AML-193 (cell line): Measurements from ENCODE around the gene ZCCHC7.
"Not testable (repeated sequence)": the region's sequence is repeated elsewhere in the genome, so short reads cannot be mapped to it uniquely, and the experiment has no call there.

ENCODE experiments used
- DNase-seq, 2 experiments: peaks; one replicate each; lab custom pipeline; 2025; lab: John Stamatoyannopoulos, UW

The ZCCHC7 gene

DNA sequence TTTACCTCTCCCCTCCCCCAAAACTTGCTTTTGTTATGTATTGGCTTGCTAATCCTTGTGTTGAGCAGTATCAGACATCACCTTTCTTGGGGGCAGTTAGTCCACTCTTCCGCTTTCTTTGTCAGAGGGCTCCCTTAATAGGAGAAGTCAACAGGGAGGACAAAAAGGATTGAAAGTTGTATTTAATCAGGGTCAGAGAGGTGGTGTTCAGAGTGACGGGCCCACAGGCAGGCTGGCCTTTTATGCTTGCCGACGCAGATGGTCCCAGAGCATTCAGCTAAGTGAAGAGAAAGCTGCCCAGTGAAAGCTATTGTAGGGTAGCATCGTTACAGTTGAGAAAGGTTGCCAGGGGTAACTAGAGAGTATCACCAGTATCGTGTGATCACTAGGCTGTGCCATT is 131.1 kb downstream of the ZCCHC7 start:
- DNase-seq, result no peak

DNA sequence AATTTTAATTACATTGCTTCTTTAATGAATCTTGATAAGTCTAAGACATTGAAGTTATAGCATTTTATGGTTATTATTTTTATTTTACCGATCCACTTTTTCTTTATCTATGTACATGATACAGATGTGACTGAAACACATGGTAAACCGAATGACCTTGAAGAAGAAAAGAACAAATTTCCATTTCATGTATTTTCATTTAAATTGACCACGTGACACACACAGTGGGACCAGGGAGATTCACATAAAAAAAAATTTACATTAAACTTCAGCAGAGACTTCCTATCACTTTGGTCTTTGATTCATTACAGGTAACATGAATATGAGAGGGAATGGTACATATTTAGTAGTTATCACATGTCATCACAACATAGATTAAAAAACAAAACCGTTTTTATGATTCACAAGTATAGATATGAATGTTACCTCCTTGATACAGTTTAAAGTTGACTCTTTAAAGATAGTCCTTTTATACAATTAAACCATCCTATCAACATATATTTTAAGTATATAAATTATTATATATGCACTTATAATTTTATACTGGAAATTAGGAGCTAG is 133.1 kb downstream of the ZCCHC7 start:
- DNase-seq, result no peak

DNA sequence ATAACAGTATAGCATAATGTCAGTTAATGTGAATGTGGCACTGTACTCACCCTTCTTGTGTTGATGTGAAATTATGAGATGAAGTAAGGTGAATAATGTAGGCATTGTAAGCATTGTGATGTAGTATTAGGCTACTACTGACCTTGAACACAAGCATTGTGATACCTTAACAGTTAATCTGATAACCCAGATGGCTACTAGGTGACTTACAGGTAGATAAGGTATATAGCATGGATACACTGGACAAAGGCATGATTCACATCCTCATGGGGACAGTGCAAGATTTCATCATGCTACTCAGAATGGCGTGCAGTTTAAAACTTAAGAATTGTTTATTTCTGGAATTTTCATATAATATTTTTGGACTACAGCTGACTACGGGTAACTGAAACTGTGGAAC is 134.8 kb downstream of the ZCCHC7 start:
- DNase-seq, result no peak

DNA sequence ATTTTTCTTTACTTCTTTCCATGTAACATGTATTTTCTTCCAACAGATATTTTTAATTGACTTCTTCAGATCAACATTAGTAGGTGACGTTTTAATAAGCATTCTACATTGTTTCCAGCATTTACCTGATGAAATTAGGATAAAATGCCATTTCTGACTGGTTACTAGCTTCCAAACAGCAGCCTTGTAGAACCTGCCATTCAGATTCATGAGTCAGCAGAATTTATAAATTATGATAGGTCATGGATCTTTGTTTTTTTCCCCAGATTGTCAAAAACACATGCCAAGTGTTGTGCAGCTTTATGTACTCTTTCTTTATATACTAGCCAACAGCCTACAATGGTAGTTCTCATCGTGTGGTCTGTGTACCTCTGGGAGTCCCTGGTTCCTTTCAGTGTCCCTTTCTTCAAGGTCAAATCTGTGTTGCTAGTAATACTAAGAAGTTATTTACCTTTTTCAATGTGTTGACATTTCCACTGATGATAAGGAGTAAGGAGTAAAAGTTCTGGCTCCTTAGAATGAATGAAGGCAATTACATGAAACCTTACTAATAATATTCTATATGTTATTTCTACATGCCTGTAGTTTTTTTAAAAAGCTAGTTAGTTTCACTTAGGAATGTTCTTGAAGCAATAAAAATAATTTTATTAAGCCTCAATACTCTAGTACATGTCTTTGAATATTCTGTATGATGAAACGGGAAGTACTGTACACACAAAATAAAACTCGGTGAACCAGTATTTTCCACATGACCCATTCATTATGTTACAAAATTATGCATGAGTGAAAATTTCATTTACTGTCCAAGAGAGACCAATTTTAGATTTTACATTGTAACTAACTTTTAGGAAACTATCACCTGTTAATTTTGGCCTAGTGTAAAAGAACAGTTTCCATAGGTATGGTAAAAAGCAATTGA is 135.8 kb downstream of the ZCCHC7 start:
- no peak for DNase-seq

DNA sequence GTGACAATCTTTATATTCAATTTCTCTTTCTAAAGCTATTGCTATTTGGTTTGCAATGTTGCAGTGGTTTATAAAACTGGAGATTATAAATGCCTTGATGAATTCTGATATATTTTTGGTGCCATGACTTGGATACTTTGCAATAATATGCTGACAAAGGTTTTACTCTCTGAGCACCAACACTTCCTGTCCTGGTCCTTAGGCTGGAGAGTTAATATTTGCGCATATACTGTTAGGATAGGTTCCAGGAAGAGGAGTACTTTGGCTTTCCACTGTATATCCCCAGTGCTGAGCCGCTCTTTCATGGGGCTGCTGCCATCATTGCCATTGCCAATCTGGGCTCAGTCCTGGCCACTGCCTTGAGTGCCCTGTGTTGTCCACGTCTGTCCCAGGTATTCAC is 139.6 kb downstream of the ZCCHC7 start:
- DNase-seq, result no peak

DNA sequence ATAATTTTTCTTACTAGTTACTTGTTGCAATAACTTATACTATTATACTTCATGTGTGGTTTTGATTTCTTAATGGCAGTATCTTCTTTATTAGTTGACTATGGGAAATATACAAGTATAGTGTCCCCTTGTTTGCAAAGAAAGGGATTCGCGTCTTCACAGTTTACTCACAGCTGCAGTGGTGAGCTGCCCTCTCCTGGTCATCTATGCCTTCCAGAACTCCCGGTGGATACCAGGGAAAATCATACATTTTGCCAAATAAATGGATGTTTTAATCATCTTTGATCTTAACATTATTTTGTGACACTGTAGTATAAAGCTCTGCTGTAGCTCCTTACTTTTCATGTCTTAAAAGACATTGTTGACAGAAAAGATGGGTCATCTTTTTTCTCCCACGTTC is 142.0 kb downstream of the ZCCHC7 start:
- no peak for DNase-seq

DNA sequence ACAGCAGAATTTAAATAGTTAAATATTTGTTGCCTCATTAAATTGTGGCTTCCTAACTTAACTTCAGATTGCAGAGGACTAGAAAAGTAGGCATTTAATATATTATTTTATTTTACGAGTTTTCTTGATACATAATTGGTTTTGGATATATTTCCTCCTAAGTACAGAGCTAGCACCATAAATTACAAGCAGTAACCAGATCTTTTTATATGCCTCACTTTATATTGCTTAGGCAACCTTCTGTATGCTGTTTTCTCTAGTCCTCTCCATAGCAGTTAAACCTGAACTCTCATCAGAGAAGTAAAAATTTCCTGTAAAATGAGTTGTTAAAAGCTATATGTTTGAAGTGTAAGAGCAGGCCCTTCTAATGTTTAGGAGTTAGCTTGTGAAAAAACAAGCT is 144.2 kb downstream of the ZCCHC7 start:
- DNase-seq, result no peak

DNA sequence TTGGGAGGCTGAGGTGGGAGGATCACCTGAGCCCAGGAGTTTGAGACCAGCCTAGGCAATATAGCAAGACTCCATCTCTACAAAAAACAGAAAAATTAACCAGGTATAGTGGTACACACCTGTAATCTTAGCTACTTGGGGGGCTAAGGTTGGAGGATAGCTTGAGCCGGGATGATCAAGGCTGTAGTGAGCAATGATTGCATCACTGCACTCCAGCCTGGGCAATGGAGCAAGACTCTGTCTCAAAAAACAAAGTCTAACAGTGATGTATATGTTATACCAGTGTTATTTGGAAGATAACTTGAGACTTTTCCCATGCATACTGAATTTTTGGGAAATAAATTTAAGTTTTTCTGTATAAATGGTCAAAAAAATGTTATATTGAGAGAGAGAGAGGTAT is 146.3 kb downstream of the ZCCHC7 start:
- DNase-seq, result no peak

DNA sequence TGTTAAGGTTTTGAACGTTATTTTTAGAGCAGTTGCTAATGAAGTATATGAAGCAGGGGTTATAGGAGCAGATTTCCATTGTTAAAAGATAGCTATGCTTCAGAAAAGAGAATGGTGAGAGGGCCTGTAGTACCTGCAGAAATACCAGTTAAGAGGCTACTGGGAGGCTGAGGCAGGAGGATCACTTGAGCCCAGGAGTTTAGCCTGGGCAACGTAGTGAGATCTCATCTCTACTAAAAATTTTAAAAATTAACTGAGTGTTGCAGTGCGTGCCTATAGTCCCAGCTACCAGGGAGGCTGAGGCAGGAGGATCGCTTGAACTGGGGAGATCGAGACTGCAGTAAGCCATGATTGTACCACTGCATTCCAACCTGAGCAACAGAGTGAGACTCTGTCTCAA is 148.8 kb downstream of the ZCCHC7 start:
- no peak for DNase-seq

DNA sequence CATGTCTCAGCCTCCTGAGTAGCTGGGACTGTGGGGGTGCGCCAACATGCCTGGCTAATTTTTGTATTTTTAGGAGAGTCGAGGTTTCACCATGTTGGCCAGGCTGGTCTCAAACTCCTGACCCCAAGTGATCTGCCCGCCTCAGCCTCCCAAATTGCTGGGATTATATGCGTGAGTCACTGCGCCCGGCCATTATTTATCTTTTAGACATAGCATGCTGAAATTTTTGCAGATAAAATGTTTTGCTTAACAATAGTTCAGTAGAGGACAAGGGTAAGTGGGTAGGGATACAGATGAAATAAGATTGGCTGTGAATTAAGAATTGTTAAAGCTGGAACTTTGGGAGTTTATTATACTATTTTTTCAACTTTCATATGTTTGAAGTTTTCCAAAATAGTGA is 151.3 kb downstream of the ZCCHC7 start:
- no peak for DNase-seq

DNA sequence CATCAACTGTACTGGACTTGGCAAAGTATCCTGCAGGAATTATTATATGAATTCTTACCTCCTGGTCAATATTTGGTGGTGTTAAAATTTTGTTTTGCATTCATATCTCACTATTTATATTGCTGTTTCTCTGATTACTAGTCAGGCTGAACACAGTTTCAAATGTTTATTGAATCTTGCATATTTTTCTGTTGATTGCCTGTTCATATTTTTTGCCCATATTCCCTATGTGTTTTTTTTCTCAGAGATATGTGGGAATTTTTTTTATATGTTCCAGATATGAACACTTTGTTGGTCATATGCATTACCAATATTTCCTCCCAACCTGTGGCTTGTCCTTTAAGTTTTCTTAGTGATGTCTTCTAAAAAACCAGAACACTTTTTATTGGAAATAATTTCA is 153.2 kb downstream of the ZCCHC7 start:
- no peak for DNase-seq

DNA sequence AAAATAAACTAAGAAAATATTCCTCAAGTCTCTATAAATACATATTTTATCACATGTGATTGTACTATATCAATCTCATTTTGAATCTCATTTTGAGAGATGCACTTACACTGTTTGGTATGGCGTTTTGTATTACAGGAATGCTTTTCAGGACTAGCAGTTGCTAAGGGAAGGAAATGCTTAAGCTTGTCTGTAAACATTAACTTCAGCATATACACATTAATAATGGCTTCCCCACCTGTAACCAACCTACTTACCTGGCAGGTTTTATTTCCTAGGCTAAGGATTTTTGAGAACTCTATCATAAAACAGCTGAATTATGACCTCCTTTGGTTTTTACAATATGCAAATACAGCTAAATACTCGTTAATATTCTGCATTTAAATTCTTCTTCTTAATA is 161.2 kb downstream of the ZCCHC7 start:
- DNase-seq, result no peak

DNA sequence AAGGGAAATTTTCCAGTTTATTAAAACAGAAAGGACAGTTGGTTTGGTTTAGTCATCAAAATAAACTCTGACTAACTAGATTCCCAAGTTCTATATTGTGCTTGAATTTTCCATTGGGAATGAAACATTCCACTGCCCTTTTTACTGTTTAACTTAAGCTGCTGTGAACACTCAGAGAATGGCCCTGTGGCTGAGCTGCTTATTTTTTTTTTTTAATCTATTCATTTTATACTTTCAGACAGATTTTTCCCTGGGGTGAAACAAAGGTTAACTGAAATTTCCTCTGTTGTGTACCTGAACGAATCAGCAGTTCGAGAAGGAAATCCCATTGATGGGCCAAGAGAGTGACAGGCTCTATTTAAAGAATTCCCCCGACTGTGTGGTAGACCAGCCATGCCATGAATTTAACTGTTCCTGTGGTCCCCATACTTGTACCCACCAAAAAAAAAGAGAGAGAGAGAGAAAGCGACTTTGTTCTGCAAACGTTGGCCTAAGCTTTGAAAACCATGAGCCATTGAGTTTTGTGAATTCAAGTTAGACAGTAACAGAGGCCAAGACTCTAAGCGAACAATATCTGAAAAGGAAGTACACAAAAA is 163.5 kb downstream of the ZCCHC7 start:
- DNase-seq, result no peak

DNA sequence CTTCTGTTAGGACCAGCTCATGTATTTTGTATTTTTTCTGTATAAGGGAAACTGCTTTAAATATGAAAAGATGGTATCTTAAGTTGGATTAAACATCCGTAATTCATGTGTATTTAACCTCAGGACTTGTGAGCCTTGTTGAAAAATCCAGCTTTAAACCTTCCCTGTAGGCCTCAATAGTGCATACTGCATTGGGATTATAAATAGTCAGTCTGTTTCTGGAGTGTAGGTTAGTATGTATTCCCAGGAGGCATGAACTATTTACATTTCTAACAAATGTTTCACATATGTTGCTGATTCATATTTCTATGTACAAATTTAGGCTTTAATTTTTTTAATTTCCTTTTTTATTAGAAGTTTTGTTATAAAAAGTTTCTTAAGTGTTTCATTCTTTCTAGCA is 164.3 kb downstream of the ZCCHC7 start:
- no peak for DNase-seq

DNA sequence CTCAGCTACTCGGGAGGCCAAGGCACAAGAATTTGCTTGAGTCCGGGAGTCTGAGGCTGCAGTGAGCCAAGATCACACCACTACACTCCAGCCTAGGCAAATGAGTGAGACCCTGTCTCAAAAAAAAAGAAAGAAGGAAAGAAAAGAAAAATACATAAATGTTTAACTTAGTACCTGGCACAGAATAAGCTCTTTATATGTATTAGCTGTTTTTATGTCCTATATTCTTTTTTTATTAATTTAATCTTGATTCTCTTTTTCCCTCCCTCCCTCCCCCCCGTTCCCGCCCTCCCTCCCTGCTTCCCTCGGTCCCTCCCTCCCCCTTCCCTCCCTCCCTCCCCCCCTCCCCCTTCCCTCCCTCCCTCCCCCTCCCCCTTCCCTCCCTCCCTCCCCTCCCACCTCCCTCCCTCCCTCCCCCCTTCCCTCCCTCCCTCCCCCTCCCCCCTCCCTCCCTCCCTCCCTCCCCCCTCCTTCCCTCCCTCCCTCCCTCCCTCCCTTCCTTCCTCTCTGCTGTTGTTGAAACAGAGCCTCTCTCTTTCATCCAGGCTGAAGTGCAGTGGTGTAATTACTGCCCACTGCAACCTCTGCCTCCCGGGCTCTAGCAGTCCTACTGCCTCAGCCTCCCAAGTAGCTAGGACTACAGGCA is 166.3 kb downstream of the ZCCHC7 start:
- no peak for DNase-seq

DNA sequence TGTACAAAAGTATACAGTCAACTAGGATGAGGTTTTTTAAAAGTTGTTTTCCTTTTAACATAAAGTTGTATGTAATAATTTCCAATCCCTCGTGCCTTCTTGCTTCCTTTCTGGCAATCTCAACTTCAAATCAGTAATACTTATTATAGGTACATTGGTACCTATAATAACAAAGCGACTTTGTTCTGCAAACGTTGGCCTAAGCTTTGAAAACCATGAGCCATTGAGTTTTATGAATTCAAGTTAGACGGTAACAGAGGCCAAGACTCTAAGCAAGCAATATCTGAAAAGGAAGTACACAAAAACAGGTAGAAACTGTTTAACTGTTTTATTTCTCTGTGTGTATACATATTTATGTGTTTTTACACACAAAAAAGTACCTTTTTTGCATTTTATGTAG is 166.9 kb downstream of the ZCCHC7 start:
- DNase-seq, result no peak

DNA sequence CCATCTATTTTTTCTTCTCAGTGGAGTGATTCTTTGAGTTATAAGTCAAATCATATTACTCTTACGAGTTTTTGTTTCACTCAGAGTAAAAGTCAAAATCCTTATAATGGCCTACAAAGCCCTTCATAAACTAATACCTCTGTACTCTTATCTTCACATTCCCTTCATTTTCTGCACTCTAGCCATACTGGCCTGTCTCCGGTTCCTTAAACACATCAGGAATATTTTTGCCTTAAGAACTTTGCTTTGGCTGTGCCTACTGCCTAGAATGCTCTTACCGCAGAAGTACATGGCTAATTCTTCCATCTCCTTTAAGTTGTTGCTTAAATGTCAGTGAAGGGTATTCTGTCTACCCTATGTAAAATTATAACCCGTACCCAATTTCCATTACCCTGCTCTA is 169.3 kb downstream of the ZCCHC7 start:
- no peak for DNase-seq

DNA sequence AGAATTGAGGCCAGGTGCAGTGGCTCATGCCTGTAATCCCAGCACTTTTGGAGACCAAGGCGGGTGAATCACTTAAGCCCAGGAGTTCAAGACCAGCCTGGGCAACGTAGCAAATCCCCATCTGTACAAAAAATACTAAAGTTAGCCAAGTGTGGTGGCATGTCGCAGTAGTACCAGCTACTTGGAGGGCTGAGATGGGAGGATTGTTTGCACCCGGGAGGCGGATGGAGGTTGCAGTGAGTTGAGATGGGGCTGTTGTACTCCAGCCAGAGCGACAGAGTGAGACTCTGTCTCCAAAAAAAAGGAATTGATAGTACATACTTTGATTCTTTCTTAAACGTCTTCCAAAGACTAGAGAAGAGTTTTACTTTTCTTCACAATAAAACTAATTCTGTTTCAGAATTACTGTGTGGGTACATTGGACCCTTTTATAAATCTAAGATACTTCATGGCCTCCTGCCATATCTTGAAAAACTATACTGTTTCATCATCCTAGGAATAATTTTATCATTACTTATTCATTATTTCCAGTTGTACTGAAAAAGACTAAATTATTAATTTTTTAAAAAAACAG is 170.1 kb downstream of the ZCCHC7 start:
- DNase-seq, result no peak

DNA sequence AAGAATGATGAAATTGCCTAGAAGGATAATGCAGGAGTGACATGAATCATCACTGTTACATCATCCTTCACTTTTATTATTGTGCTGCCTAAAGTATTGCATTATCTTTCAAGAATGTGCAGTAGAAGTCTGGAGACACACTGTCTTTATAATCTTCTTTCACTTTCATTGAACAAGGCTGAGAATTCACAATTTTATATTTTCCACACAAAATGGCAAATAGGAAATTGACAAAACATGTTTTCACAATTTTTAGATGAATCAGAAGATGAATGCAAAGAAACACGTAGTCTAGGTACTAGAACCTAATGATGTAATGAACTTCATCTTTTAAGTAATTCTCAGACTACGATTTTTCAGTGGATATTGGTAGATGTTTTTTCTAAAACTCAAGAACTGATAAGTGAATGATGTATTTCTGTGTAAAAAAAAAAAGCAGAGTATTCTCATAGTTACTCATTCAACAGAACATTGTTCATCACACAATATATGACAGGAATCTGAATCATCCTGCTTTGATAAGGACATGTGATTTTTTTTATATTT is 170.6 kb downstream of the ZCCHC7 start:
- DNase-seq, result peak; percentile 60 to 66

DNA sequence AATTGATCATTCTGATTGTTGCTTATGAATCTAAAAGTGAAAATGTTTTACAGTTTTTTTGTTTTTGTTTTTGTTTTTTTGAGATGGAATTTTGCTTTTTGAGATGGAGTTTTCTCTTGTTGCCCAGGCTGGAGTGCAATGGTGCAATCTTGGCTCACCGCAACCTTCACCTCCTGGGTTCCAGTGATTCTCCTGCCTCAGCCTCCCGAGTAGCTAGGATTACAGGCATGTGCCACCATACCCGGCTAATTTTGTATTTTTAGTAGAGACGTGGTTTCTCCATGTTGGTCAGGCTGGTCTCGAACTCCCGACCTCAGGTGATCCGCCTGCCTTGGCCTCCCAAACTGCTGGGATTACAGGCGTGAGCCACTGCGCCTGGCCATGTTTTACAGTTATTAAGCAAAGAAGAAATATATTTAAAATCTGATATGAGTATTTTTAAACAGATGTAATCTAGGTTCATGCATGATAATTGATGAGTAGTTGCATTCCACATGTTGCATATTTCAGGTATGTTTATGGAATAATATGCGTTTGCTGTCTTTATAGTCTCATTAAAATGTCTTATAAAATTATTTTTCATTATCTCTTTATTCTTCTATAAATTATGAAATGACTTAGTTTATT is 171.4 kb downstream of the ZCCHC7 start:
- DNase-seq, result not testable (repeated sequence)

DNA sequence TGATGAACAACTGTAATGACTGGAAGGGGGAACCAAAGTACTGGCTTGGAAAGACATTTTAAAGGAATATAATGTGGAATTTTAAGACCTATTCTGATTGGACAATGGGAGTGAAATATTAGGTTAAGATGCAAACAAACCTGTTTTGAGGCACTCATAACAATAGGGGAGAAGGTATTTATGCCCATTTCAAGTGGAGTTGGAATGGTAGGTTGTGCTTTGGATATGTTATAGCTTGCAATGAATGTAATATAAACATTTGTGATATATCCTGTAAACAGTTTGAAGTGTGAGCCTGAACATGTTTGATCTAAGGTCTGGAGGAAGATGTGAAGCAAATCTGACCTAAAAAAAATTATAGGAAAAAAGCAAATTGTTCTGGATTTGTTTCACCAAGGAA is 172.5 kb downstream of the ZCCHC7 start:
- no peak for DNase-seq
